ENCODE measurements around the gene CYTH4.

GRCh38 chr22:37269936-37270678, 12.2 kb upstream of the CYTH4 start:
- TF ChIP-seq CTCF (IDR thresholded peaks at IDR 0.05; ENCODE audit: extremely low read depth in 1 of 2, insufficient read depth in 1 of 2, low read depth in 1 of 2, low read length in 2 of 2) (no peak), POLR2A (IDR thresholded peaks at IDR 0.05; ENCODE audit: low read depth, low read length) (no peak), EZH2 (IDR thresholded peaks at IDR 0.05; ENCODE audit: borderline replicate concordance, low read depth, low read length, severe bottlenecking) (no peak), MYC (IDR thresholded peaks at IDR 0.05; ENCODE audit: low read depth, low read length) (no peak), MAX (IDR thresholded peaks at IDR 0.05; ENCODE audit: insufficient read depth, insufficient read length) (no peak), POLR2AphosphoS5 (IDR thresholded peaks at IDR 0.05; ENCODE audit: insufficient read depth, low read depth, low read length) (no peak), GATA2 (IDR thresholded peaks at IDR 0.05; ENCODE audit: insufficient read depth, insufficient read length, low read depth, low read length) (no peak), FOS (IDR thresholded peaks at IDR 0.05; ENCODE audit: borderline replicate concordance, insufficient read depth, low read length) (no peak)

All from endothelial cell of umbilical vein (primary cell).